GM21529 (cell line): Measurements from ENCODE around the gene PLD4.

Experiments used
- ATAC-seq: cut with Tn5 transposase; IDR thresholded peaks from one replicate; pipeline ENCODE4 v1.9.1; 2021; ENCODE audit not compliant: unreplicated experiment

PLD4 gene

DNA sequence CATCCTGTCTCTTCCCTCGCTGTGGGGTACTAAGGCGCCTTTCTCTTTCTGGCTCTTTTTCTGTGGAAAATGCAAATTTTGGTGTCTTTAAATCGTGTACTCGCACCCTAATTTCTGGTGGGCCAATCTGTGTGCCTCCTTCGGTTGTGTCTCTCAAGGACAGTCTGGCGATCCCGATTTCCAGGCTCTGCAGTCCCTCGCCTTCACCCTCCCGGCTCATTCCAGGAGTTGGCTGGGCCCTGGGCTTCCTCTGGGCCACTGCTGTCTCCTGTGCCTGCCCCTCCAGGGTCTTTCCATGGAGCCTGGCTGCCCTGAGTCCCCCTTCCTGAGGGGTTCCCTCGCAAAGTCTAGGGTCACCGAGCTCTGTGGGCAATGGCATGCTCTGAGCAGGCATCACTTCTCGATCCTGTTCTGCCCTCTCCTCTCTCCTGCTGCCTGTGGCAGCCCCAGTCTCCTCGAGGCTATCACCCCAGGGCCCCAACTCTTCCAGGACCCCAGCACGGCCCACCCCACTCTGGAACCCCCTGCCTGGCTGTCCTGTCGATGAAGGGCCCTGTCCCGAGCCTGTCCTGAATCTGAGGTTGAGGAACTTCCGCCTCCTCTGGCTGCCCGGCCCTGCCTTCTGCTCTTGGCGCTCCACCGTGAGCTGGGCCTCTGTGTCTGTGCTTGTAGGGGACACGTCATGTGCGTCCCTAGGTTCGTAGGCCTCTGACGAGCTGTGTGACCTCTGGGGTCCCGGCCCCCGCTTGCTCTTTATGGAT, 29.4 kb downstream of the PLD4 start:
- no peak for ATAC-seq

- ATAC-seq = no peak
Measured at GRCh38 chr14:104954746-104955395, 30.2 kb downstream of the PLD4 start.

DNA sequence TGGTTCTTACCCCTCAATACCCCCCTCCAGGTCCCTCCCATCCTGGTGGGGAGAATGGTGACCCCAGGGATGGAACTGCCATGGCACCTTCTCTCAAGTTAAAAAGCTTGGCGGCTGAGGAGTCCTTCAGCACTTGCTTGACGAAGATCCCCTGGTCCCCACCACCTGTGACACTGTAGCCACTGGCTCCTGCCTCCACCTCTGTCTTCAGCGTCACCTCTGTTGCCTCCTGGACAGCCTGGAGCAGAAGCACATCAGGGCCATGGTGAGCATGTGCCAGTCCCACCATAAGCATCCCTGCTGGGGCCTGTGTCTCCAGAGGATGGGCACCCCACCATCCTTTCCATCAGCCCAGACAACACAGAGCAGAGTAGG, 30.7 kb downstream of the PLD4 start:
- ATAC-seq = no peak

GRCh38 chr14:104956290-104956890, 31.7 kb downstream of the PLD4 start:
- no peak for ATAC-seq

GRCh38 chr14:104957146-104958113, 32.8 kb downstream of the PLD4 start:
- no peak for ATAC-seq

DNA sequence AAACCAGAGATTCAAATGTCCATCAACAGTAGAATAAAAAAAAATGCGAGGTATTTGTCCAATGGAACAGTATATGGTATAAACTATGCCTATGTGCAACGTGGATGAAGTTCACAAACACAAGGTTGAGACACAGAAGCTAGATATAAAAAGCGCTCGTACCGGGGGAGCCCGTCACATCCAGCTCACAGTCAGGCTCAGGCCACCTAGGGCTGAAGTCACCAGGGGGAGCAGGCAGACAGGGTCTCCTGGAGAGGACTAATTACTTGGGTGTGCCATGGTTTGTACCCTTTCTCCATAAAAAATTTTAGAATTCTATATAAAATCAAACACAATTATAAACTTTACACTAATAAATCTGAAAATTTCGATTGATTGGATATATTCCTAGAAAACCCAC, 39.9 kb downstream of the PLD4 start:
- ATAC-seq = no peak

- ATAC-seq = no peak
Measured at GRCh38 chr14:104965561-104966231, 41.0 kb downstream of the PLD4 start.

DNA sequence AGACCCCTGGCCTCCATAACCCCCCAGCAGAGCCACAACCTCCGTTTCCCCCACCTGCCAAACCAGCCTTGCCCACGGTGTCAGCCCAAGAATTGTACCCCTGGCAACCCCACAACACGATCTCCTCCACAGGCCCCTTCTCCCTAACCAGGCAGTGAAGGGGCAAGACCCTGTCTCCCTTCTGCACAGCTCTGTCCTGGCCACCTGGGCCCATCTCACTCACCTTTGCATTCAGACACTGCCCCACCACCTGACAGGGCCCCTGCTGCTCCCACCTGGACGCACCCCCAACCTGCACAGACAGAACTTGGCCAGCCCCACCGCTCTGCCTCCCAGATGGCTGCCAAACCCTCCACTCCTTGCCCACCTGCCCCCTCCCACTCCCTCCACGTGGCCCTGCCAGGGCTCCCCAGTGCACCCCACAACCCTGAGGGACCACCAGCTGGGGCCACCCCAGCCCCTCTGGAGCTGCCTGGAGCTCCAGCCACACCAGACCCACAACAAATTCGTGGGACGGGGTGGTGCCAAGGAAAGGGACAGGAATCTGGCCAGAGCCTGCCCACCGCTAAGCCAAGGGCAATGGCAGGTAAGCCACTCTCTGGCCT, 41.7 kb downstream of the PLD4 start:
- ATAC-seq = no peak

DNA sequence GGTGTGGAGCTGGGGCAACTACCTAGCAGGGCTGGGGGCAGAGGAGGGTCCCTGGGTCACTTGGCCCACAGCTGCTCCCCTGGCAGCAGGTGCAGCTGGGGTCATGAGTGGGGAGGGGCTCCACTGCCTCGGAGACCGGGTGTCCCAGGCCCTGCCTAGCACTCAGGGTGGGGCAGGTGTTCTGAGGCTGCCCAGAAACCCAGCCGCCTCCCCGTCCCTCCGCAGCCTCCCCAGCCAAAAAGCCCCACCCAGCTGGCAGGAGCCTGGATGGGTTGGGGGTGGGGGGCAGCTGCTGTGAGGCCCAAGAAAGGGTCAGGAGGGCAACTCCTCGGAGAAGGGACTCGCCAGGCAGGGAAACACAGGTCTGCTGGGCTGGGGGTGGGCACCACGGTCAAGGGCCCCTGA, 42.3 kb downstream of the PLD4 start:
- no peak for ATAC-seq

DNA sequence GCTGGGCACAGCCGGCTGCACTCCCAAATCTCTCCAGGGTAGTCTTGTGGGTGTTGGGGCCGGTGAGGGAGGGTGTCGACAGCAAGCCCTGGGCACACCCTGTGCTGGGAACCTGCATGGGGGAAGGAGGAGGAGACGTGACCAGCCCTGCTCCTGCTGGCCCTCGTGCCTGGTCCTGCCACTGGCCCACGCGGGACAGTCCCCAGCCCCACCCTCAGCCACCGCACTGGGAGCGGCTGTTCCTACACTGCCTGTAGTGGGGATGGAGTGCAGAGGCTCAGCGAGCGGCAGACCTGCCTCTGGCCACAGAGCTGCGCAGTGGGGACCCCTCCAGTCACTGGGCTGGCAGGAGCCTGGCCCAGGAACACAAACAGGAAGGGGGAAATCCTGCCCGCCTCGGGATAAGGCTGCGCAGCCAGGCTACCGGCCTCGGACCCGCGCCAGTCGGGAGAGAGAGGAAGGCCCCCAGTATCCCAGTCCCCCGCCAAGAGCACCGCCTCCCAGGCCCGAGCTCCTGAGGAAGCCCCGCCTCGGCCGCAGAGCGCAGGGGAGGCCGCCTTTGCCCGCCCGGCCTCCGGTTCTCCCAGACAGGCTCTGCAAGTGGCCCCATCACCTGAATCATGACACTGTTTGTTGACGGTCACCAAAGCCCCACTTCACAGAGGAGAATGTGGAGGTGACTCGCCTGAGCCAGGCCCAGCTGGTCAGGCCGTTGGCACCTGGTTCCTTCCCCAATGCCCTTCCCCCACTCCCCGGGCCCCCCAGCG, 42.9 kb downstream of the PLD4 start:
- no peak for ATAC-seq

DNA sequence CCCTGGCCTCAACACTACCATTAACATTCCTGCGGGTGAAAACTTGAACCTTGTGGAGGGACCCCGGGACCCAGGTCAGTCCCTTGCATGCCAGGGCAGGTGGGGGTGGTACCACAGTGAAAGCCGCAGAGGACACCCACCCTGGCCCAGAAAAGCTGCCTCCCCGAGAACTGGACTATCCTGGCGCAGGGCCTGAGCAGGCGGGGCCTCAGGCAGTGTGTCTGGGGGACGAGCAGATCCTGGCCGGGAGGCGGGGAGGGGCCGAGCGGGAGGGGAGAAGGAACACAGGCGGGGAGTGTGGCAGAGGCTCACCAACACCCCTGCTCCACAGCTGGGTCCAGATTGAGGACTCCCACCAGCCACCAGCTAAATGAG, 43.5 kb downstream of the PLD4 start:
- ATAC-seq = no peak

DNA sequence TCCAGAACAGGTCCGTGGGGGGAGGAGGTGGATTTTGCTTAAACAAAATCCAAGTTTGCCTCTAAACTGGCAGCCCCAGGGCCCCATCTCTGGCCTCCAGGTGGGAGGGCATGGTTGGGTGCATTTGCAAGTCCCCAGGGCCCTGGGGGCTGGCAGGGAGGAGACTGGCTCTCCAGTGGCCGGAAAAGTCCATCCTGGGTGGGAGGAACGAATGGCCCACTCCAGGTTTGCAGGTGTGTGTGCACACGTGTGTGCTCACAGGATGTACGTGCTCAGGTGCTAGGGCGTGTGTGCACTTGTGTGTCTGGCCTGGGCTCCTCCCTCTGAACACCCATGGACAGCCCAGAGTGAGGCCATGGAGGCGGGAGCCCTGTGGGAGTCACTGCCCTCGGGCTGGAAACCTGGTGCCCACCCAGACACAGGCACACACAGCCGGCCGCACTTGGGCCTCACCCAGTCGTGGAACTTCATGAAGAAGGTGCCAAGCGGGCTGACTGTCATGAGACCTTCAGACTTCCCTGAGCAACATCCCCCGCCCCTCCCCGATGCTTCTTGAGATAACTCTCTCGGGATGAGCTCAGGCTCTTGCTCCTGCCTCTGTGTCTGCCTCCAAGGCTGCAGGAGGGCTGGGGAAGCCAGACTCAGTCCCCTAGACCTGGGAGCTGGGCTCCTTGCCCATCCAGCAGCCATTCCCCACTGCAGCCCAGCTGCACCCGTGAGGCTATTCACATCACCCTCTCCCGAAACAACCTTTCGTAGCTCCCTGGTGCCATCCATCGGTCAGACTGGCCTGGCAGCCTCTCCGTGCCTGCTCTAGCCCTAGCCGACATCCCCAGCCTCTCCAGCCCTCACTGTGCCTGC, 44.1 kb downstream of the PLD4 start:
- ATAC-seq = no peak

GRCh38 chr14:104969741-104970230, 45.1 kb downstream of the PLD4 start:
- ATAC-seq = no peak

DNA sequence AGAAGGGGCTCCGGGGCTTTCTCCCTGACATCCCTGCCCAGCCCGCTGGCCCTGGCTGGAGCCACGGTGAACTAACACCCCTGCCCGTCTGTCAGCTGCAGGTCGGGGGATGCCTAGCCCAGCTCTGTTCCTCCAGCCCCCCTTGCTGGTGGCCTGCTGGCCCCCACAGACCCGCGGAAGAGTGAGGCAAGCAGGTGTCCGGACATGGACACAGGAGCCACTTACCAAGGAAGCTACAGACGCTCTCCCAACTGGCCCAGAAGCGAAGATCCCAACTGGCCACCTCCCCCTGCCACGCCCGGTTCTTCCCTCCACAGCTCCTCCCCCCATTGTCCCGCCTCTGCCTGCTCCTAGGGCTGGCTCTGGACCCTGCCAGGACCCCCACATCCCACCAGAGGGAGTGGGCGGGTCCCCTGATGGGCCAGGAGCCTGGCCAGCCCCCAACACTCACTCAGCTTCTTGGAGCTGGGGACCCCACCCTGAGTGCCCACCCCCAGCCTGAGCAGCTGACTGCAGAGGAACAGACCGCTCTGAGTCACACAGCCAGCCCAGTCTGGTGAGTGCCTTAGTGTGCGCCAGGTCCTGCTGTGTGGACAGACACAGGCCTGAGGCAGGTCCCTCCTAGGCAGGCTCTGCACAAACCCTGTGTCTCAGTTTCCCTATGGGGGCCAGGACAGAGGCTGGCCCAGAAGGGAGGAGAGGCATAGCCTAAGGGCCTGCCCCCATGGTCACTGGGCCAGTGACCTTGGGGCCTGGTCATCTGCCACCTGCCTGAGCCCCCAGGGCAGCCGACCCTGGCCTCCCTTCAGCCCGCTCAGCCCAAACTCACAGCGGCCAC, 45.8 kb downstream of the PLD4 start:
- no peak for ATAC-seq

GRCh38 chr14:104971447-104972240, 47.0 kb downstream of the PLD4 start:
- ATAC-seq = no peak

DNA sequence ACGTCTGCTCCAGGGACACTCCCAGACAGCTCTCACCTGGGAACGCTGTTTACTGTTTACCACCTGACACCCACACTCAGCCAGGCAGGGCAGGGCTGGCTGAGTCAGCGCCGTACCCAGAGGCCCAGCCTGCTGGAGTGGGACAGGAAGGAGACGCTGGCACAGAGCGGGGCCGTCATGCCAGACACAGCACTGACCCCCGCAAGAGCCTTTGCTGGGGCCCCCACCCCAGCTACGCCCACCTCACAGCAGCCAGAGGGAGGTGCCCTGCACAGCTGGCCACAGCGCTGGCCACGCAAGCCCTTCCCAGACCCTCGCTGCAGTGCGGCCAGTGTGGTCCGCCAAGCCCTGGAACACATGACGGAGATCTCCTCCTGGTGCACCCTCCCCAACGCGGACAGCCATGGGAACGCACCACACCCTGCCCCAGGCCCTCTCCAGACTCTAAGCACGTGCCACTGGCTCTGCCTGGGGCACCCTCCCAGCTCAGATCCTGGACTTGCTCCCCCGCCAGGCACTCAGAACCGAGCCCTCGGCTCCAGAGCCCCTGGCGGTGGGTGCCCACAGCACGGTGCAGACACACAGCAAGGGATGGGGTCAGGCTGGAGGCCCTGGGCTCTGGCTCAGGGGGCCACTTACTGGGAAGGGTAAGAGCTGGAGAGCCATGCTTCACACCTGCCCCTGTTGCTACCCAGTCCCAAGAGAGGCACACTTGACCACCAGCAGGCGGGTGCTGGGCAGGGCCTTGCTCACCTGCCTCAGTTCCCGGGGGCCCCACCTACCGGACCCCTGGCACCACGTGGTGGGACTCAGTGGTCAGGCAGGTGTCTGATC, 47.8 kb downstream of the PLD4 start:
- ATAC-seq = no peak
